ENCODE data around the gene THUMPD3. TPM values are rescaled to one million over a fixed set of nuclear protein-coding genes. Genes with fewer than 3 reads are reported as not detected.

THUMPD3 gene
- total RNA-seq, 1 experiment from 2014 or later = 63.0 TPM

DNA sequence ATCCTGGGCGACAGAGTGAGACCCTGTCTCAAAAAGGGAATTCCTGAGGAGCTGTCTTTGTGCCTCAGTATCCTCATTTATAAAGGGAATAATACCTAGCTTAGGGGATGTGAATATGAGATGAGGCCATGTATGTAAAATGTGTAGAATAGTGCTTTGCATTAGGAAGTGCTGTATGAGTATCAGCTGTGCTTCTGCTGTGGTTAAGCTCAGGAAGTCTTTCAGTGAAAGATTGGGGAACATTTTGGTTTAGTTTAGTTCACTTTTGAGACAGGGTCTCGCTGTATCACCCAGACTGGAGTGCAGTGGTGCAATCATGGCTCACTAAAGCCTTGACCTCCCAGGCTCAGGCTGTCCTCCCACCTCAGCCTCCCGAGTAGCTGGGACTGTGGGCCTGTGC, 10.6 kb downstream of the THUMPD3 start:
- intact Hi-C loops (cut with micrococcal nuclease) = no loop called here
- H3K4me3 Mint-ChIP-seq (ENCODE audit: unreplicated experiment) = no peak overlapping the region
- H3K4me1 Mint-ChIP-seq (ENCODE audit: insufficient read depth, unreplicated experiment) = no peaks in the 10 kb centered on the region
- CTCF ChIA-PET = interaction anchor here (0.6 kb wide), 2 partner anchors 10 to 28 kb away, joined by 3 read pairs; no protein-coding TSS in a partner anchor
- TF ChIP-seq, protein P1, sequence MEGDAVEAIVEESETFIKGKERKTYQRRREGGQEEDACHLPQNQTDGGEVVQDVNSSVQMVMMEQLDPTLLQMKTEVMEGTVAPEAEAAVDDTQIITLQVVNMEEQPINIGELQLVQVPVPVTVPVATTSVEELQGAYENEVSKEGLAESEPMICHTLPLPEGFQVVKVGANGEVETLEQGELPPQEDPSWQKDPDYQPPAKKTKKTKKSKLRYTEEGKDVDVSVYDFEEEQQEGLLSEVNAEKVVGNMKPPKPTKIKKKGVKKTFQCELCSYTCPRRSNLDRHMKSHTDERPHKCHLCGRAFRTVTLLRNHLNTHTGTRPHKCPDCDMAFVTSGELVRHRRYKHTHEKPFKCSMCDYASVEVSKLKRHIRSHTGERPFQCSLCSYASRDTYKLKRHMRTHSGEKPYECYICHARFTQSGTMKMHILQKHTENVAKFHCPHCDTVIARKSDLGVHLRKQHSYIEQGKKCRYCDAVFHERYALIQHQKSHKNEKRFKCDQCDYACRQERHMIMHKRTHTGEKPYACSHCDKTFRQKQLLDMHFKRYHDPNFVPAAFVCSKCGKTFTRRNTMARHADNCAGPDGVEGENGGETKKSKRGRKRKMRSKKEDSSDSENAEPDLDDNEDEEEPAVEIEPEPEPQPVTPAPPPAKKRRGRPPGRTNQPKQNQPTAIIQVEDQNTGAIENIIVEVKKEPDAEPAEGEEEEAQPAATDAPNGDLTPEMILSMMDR (IDR thresholded peaks at IDR 0.05; ENCODE audit: unreplicated experiment) = no peak
- H3K27ac Mint-ChIP-seq (ENCODE audit: low read depth, unreplicated experiment) = no peak overlapping the region
- no peak for DNase-seq (ENCODE audit: unreplicated experiment)
- no peaks in the 10 kb centered on the region for H3K27me3 Mint-ChIP-seq (ENCODE audit: insufficient read depth, unreplicated experiment)
- POLR2A ChIA-PET = interaction anchor here (2.7 kb wide), 1 partner anchor 11 kb away, joined by 12 read pairs; the partner anchor contains the start of gene THUMPD3
- peaks cover 82% of the 10 kb centered on the region for H3K36me3 Mint-ChIP-seq (ENCODE audit: insufficient read depth, unreplicated experiment)
- no peaks in the 10 kb centered on the region for H3K9me3 Mint-ChIP-seq (ENCODE audit: unreplicated experiment)
- BruUV-seq (replicated peaks) = no TSS peak

DNA sequence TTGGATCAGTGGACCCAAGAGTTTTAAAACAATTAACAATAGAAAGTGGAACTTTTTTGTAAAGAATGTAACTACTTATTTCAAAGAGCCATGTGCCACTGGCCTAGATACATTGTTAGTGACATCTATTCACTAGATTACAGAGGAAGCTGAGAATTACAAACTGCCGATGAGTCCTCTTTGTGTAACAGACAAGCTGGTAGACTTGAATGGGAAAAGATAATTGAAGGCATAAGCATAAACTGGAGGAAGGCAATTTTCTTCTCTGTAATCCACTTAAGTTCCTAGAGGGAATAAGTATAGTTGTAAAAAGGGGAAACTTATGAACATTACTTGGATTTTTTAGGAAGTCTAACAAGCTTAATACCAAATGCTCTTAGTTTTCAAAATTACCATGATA, 15.1 kb downstream of the THUMPD3 start:
- ChIA-PET POLR2A (interaction anchor here (0.9 to 5.8 kb wide), 5 partner anchors 11 to 46 kb away, joined by 4 to 31 read pairs (median 14); partner anchors contain the start of genes SETD5 and THUMPD3), CTCF (interaction anchor here (0.7 to 0.9 kb wide), 2 partner anchors 17 to 47 kb away, joined by 3 read pairs; no protein-coding TSS in a partner anchor)
- Mint-ChIP-seq H3K4me1 (ENCODE audit: insufficient read depth, unreplicated experiment) (no peaks in the 10 kb centered on the region), H3K27me3 (ENCODE audit: insufficient read depth, unreplicated experiment) (no peaks in the 10 kb centered on the region), H3K9me3 (ENCODE audit: unreplicated experiment) (no peaks in the 10 kb centered on the region), H3K27ac (ENCODE audit: low read depth, unreplicated experiment) (peak overlapping the region; percentile 10), H3K36me3 (ENCODE audit: insufficient read depth, unreplicated experiment) (peaks cover 82% of the 10 kb centered on the region), H3K4me3 (ENCODE audit: unreplicated experiment) (no peak overlapping the region)
- intact Hi-C loops (cut with micrococcal nuclease) = no loop called here
- TF ChIP-seq, protein P1 (IDR thresholded peaks at IDR 0.05; ENCODE audit: unreplicated experiment) = no peak
- BruUV-seq (replicated peaks) = no TSS peak
- no peak for DNase-seq (ENCODE audit: unreplicated experiment)

DNA sequence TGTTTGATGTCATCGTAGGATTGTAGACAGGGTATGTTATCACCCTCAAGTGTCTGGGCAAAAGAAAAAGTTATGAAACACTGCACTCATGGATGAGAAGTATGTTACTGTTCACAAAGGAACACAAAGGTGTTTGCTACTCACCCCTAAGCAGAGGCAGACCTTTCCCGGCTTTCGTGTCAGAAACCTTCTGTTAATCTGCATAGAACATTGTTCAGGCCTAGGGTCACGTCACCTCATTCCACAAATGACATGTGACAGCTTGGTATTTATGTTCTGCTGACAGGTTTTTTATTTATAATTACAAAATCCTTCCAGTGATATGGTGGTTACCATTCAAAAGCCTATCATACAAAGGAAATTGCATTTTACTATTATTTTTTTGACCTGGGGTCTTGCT, 16.5 kb downstream of the THUMPD3 start:
- no peaks in the 10 kb centered on the region for H3K9me3 Mint-ChIP-seq (ENCODE audit: unreplicated experiment)
- POLR2A ChIA-PET = interaction anchor here (0.6 to 5.8 kb wide), 3 partner anchors 9 to 17 kb away, joined by 3 to 31 read pairs (median 9); partner anchors contain the start of gene SETD5
- no peaks in the 10 kb centered on the region for H3K4me1 Mint-ChIP-seq (ENCODE audit: insufficient read depth, unreplicated experiment)
- no peak overlapping the region for H3K4me3 Mint-ChIP-seq (ENCODE audit: unreplicated experiment)
- DNase-seq (ENCODE audit: unreplicated experiment) = no peak
- CTCF ChIA-PET = interaction anchor here (0.5 to 1.0 kb wide), 2 partner anchors 15 to 16 kb away, joined by 3 to 6 read pairs; no protein-coding TSS in a partner anchor
- no TSS peak for BruUV-seq (replicated peaks)
- TF ChIP-seq, protein P1 (IDR thresholded peaks at IDR 0.05; ENCODE audit: unreplicated experiment) = no peak
- no peak overlapping the region for H3K27ac Mint-ChIP-seq (ENCODE audit: low read depth, unreplicated experiment)
- intact Hi-C loops (cut with micrococcal nuclease) = no loop called here
- H3K27me3 Mint-ChIP-seq (ENCODE audit: insufficient read depth, unreplicated experiment) = no peaks in the 10 kb centered on the region
- peaks cover 82% of the 10 kb centered on the region for H3K36me3 Mint-ChIP-seq (ENCODE audit: insufficient read depth, unreplicated experiment)

DNA sequence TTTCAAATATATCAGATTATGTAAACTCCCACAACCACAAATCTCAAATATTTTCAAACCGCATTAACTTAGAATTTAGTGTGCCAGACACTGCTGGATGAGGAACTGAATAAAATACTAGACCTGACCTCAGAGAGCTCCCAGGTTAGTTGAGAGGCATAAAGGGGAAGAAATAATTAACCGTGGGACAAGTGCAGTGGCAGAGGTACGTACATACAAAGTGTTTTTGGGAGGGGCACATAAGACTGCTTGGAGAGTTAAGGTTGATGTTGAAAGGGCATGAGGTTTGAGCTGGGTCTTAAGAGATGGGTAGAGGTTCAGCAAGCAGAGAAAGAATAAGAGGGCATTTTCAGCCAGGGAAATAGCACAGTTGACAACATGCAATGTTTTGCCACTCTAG, 17.2 kb downstream of the THUMPD3 start:
- intact Hi-C loops (cut with micrococcal nuclease) = no loop called here
- H3K4me3 Mint-ChIP-seq (ENCODE audit: unreplicated experiment) = no peak overlapping the region
- no TSS peak for BruUV-seq (replicated peaks)

More for the DNA sequence above, 17.2 kb downstream of the THUMPD3 start:
- CTCF ChIA-PET = interaction anchor here (1.0 to 1.5 kb wide), 2 partner anchors 16 to 18 kb away, joined by 4 to 6 read pairs; no protein-coding TSS in a partner anchor
- H3K9me3 Mint-ChIP-seq (ENCODE audit: unreplicated experiment) = no peaks in the 10 kb centered on the region
- H3K4me1 Mint-ChIP-seq (ENCODE audit: insufficient read depth, unreplicated experiment) = no peaks in the 10 kb centered on the region
- TF ChIP-seq, protein P1 (IDR thresholded peaks at IDR 0.05; ENCODE audit: unreplicated experiment) = no peak
- no peak overlapping the region for H3K27ac Mint-ChIP-seq (ENCODE audit: low read depth, unreplicated experiment)
- H3K36me3 Mint-ChIP-seq (ENCODE audit: insufficient read depth, unreplicated experiment) = peaks cover 82% of the 10 kb centered on the region
- H3K27me3 Mint-ChIP-seq (ENCODE audit: insufficient read depth, unreplicated experiment) = no peaks in the 10 kb centered on the region
- POLR2A ChIA-PET = interaction anchor here (0.6 to 5.8 kb wide), 4 partner anchors 9 to 17 kb away, joined by 3 to 31 read pairs (median 6); partner anchors contain the start of gene SETD5
- DNase-seq (ENCODE audit: unreplicated experiment) = no peak
